Measurements from ENCODE around the gene OR6C1.
"Not testable (repeated sequence)": the region's sequence is repeated elsewhere in the genome, so short reads cannot be mapped to it uniquely, and the experiment has no call there.

Gene OR6C1

GRCh38 chr12:55314043-55314442 is at the start of gene OR6C1:
Gene OR6C1 (plus strand): TSS chr12:55314343. CDS start chr12:55320600, 6,257 bp downstream.
- no peak for DNase-seq

GRCh38 chr12:55280991-55281390 is 33.2 kb upstream of the OR6C1 start:
- no peak for DNase-seq

GRCh38 chr12:55289999-55290398 is 24.1 kb upstream of the OR6C1 start:
- DNase-seq = no peak

- no peak for DNase-seq
Measured at GRCh38 chr12:55296469-55296868, 17.7 kb upstream of the OR6C1 start, which contains the start of gene OR6C6. Gene OR6C6 (minus strand): TSS chr12:55296569. CDS start chr12:55295232, 1,337 bp downstream.

GRCh38 chr12:55320201-55320600 is 6.1 kb downstream of the OR6C1 start:
- DNase-seq = no peak

GRCh38 chr12:55325801-55326200 is 11.7 kb downstream of the OR6C1 start:
- not testable (repeated sequence) for DNase-seq

- DNase-seq = no peak
Measured at GRCh38 chr12:55330446-55330845, 16.3 kb downstream of the OR6C1 start, which contains the start of gene OR6C3. Gene OR6C3 (plus strand): TSS chr12:55330746. CDS start chr12:55331701, 955 bp downstream.

GRCh38 chr12:55336002-55336401 is 21.9 kb downstream of the OR6C1 start:
- DNase-seq = no peak

GRCh38 chr12:55355338-55355737 is 41.2 kb downstream of the OR6C1 start:
- not testable (repeated sequence) for DNase-seq

- DNase-seq = no peak
Measured at GRCh38 chr12:55362675-55363074, 48.5 kb downstream of the OR6C1 start, which contains the start of gene OR6C75. Gene OR6C75 (plus strand): TSS chr12:55362975. CDS start chr12:55365111, 2,136 bp downstream.

- no peak for DNase-seq
Measured at GRCh38 chr12:55365086-55365485, 50.9 kb downstream of the OR6C1 start.

Data from fibroblast of upper back skin (primary cell).